Measurements from ENCODE around the gene TNNC1. TPM values are rescaled to one million over a fixed set of nuclear protein-coding genes. Genes with fewer than 3 reads are reported as not detected.

Gene TNNC1
- total and polyA plus RNA-seq, 10 of the 15 experiments (the other 5 are each of a cell fraction or from before 2014, with no cell fraction given), result 0.13 to 1.3 (median 0.53) TPM; not detected in 2

- in situ Hi-C loops (cut with MboI) (no loop called here), intact Hi-C loops (cut with micrococcal nuclease; ENCODE audit: unreplicated experiment) (loop anchor here (5.0 to 10.0 kb wide), 2 partner anchors 82 to 229 kb away; partner anchors contain the start of genes GNL3, PBRM1 and UQCC5)
- Histone ChIP-seq H3K4me1 (ENCODE audit: control insufficient read depth, insufficient read depth, low read length) (peaks cover 36% of the 10 kb centered on the region), H3K36me3 (ENCODE audit: control insufficient read depth in 2 of 2, insufficient read depth in 2 of 2, low read length in 1 of 2) (peaks cover 0 to 10% of the 10 kb centered on the region in 2 experiments; a peak in 3 of 4 replicates), H3K4me2 (ENCODE audit: control insufficient read depth, insufficient read depth) (peak within 1 kb of the TSS; percentile 98), H3K9me3 (replicated peaks; ENCODE audit: control insufficient read depth, insufficient read depth, low read length) (no peaks in the 10 kb centered on the region), H4K20me1 (ENCODE audit: control insufficient read depth, insufficient read depth) (no peaks in the 10 kb centered on the region), H3K27me3 (replicated peaks in 1 of 2; ENCODE audit: control insufficient read depth in 2 of 2, insufficient read depth in 2 of 2, low read length in 1 of 2) (no peaks in the 10 kb centered on the region), H3K27ac (ENCODE audit: control insufficient read depth, insufficient read depth) (peak within 1 kb of the TSS; percentile 84), H2AFZ (ENCODE audit: control insufficient read depth, low read depth, low read length) (peak within 1 kb of the TSS; percentile 98), H3K4me3 (peak within 1 kb of the TSS; percentile 88), H3K79me2 (ENCODE audit: control insufficient read depth, insufficient read depth, low read length) (peaks cover 26% of the 10 kb centered on the region), H3K9ac (ENCODE audit: control insufficient read depth, insufficient read depth, low read length) (peak within 1 kb of the TSS; percentile 93)
- DNase-seq (ENCODE audit: low read depth, low spot score) (peak; percentile 30), FAIRE-seq (peak; percentile 83), ATAC-seq (peak; percentile 90)
- 7% methylated on average over 24 of the region's 86 CpGs for WGBS (ENCODE audit: insufficient coverage, insufficient replicate concordance, low lambda C conversion rate, missing lambda C conversion rate)
- CTCF ChIA-PET, result interaction anchor here (0.5 kb wide), 1 partner anchor 43 kb away, joined by 5 read pairs; no protein-coding TSS in a partner anchor
- RAD21 ChIA-PET (ENCODE audit: unreplicated experiment), result interaction anchor here (0.6 kb wide), 1 partner anchor 41 kb away, joined by 3 read pairs; no protein-coding TSS in a partner anchor
- POLR2A ChIA-PET, result no interaction called here
- SMC1A ChIA-PET (ENCODE audit: uncharacterized antibody, unreplicated experiment), result interaction anchor here (1.1 kb wide), 1 partner anchor 43 kb away, joined by 3 read pairs; no protein-coding TSS in a partner anchor
- BruUV-seq (replicated peaks), result no TSS peak
- TF ChIP-seq SREBF2 (IDR thresholded peaks at IDR 0.05; ENCODE audit: low read length) (no peak), SIN3A (IDR thresholded peaks at IDR 0.05; ENCODE audit: low read depth, low read length) (peak; percentile 52; the same call in 1 of the 2 replicates), TAF1 (IDR thresholded peaks at IDR 0.05; ENCODE audit: borderline replicate concordance, low read depth, low read length) (peak; percentile 55; the same call in 1 of the 2 replicates), DPF2 (IDR thresholded peaks at IDR 0.05) (peak; percentile 84), RB1 (IDR thresholded peaks at IDR 0.05; ENCODE audit: borderline replicate concordance) (no peak), EGR1 (IDR thresholded peaks at IDR 0.05; ENCODE audit: borderline replicate concordance in 1 of 2, low read depth in 2 of 2, low read length in 2 of 2) (peak; percentile 10 to 91), REST (IDR thresholded peaks at IDR 0.05; ENCODE audit: low read depth, low read length) (no peak), NR2F1 (conservative IDR thresholded peaks at IDR 0.05) (0 out of 2 replicates have a peak, but pooled peaks have one; percentile 41), NKRF (conservative IDR thresholded peaks at IDR 0.05) (0 out of 2 replicates have a peak, but pooled peaks have one; percentile 33), ZNF24 (IDR thresholded peaks at IDR 0.05) (0 out of 2 replicates have a peak, but pooled peaks have one; percentile 54), YY1 (IDR thresholded peaks at IDR 0.05; ENCODE audit: low read depth, low read length) (peak; percentile 93), ATF7 (IDR thresholded peaks at IDR 0.05; ENCODE audit: low read depth) (peak; percentile 61; the same call in 1 of the 2 replicates), TCF7 (IDR thresholded peaks at IDR 0.05; ENCODE audit: borderline replicate concordance) (no peak), POLR2AphosphoS5 (IDR thresholded peaks at IDR 0.05; ENCODE audit: low read length) (peak; percentile 77; the same call in 1 of the 2 replicates), CBFB (IDR thresholded peaks at IDR 0.05; ENCODE audit: low read depth) (peak; percentile 32; the same call in 1 of the 2 replicates)
These were observed 1.7 kb upstream of the TNNC1 start, which contains the start of gene NISCH for GRCh38 chr3:52455283-52456168. Gene NISCH, plus strand, starts transcription at chr3:52455604. Its CDS starts 38 bp downstream, at chr3:52455642.
